ENCODE measurements around the gene NFATC2. TPM values are rescaled to one million over a fixed set of nuclear protein-coding genes. Genes with fewer than 3 reads are reported as not detected.

The NFATC2 gene
- total RNA-seq, 4 donors from 2014 or later = 5.7 to 36.4 (median 12.0) TPM

DNA sequence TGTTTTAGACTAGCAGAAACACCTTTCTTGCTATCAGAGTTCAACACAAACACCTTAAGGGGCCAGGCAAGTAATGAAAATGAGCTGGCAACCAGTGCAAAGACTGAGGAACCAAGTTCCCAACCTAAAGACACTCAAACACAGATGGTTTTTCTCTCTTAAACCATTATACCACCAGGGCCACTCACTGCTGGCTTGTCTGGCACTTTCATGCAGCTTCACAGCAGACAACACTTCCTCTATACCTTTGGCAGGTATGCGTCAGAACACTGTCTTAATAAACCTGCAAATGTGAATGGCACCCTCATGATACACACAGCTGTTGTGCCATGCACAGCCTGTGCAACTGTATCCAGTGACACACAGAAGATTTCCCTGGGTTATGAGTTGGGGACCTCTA lies 41.6 kb downstream of the NFATC2 start:
- DNase-seq = no peak
- intact Hi-C loops (cut with DNase I; ENCODE audit: low total_unique reads) = no loop called here
- Histone ChIP-seq H3K4me1 (no peaks in the 10 kb centered on the region), H3K27me3 (no peaks in the 10 kb centered on the region), H3K27ac (no peak overlapping the region), H3K9me3 (no peaks in the 10 kb centered on the region), H3K4me3 (no peak overlapping the region), H3K36me3 (no peaks in the 10 kb centered on the region)
- TF ChIP-seq, protein P1, sequence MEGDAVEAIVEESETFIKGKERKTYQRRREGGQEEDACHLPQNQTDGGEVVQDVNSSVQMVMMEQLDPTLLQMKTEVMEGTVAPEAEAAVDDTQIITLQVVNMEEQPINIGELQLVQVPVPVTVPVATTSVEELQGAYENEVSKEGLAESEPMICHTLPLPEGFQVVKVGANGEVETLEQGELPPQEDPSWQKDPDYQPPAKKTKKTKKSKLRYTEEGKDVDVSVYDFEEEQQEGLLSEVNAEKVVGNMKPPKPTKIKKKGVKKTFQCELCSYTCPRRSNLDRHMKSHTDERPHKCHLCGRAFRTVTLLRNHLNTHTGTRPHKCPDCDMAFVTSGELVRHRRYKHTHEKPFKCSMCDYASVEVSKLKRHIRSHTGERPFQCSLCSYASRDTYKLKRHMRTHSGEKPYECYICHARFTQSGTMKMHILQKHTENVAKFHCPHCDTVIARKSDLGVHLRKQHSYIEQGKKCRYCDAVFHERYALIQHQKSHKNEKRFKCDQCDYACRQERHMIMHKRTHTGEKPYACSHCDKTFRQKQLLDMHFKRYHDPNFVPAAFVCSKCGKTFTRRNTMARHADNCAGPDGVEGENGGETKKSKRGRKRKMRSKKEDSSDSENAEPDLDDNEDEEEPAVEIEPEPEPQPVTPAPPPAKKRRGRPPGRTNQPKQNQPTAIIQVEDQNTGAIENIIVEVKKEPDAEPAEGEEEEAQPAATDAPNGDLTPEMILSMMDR (IDR thresholded peaks at IDR 0.05) = no peak
- TF ChIP-seq POLR2A (IDR thresholded peaks at IDR 0.05) = no peak

DNA sequence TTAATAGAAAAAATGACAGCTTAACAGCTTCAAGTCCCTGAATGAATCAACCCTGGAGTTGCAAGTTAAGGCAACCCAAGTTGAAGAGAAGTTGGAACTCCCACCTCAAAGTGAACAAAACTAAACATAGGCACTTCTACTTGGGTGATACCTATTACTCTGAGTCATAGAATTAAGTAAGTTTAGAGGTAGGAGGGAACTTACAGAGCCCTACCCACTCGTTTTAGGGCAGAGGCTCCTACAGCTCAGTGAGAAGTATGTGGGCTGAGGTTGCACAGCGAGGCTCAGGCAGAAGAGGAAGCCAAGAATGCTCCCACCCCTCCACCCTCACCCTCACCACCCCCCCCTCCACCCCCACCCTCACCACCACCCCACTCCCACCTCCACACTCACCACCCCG lies 42.2 kb downstream of the NFATC2 start:
- Histone ChIP-seq H3K27me3 (no peaks in the 10 kb centered on the region), H3K4me1 (no peaks in the 10 kb centered on the region), H3K27ac (no peak overlapping the region), H3K4me3 (no peak overlapping the region), H3K9me3 (no peaks in the 10 kb centered on the region), H3K36me3 (no peaks in the 10 kb centered on the region)
- TF ChIP-seq, protein P1 (IDR thresholded peaks at IDR 0.05) = no peak
- no peak for TF ChIP-seq POLR2A (IDR thresholded peaks at IDR 0.05)
- no peak for DNase-seq
- intact Hi-C loops (cut with DNase I; ENCODE audit: low total_unique reads) = no loop called here

DNA sequence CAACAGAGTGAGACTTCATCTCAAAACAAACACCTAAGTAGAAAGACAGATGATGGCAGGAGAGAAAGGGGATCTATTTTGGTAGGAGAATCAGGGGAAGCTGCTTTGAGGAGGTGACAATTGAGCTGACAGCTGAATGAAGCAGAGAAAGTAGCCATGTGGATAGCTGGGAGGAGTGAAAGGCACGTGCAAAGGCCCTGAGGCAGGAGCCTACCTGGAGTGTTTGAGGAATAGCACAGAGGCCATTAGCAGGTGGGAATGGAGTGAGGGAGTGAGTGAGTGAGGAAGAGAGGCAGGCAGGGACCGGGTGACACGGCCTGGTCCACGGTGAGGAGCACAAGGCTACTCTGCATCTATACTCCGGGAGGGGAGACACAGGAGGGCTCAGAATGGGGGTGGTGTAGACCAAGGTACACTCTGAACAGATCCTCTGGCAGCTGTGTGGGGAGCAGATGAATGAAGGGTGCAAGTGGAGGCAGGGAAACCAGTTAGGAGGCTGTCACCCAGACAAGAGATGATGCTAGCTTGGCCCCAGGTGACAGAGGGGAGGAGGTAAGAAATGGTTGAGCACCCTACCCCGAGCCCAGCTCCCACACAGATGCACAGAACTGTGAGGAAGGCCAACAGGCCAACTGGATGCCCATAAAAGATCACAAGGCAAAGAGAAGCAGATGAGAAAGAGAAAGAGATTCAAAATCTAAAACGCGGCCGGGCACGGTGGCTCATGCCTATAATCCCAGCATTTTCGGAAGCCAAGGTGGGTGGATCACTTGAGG lies 43.6 kb downstream of the NFATC2 start:
- TF ChIP-seq POLR2A (IDR thresholded peaks at IDR 0.05) = no peak
- TF ChIP-seq, protein P1 (IDR thresholded peaks at IDR 0.05) = no peak
- H3K27ac ChIP-seq = no peak overlapping the region
- no peaks in the 10 kb centered on the region for H3K9me3 ChIP-seq
- DNase-seq = no peak
- no peaks in the 10 kb centered on the region for H3K36me3 ChIP-seq
- H3K27me3 ChIP-seq = no peaks in the 10 kb centered on the region
- intact Hi-C loops (cut with DNase I; ENCODE audit: low total_unique reads) = no loop called here
- H3K4me3 ChIP-seq = no peak overlapping the region
- H3K4me1 ChIP-seq = no peaks in the 10 kb centered on the region

DNA sequence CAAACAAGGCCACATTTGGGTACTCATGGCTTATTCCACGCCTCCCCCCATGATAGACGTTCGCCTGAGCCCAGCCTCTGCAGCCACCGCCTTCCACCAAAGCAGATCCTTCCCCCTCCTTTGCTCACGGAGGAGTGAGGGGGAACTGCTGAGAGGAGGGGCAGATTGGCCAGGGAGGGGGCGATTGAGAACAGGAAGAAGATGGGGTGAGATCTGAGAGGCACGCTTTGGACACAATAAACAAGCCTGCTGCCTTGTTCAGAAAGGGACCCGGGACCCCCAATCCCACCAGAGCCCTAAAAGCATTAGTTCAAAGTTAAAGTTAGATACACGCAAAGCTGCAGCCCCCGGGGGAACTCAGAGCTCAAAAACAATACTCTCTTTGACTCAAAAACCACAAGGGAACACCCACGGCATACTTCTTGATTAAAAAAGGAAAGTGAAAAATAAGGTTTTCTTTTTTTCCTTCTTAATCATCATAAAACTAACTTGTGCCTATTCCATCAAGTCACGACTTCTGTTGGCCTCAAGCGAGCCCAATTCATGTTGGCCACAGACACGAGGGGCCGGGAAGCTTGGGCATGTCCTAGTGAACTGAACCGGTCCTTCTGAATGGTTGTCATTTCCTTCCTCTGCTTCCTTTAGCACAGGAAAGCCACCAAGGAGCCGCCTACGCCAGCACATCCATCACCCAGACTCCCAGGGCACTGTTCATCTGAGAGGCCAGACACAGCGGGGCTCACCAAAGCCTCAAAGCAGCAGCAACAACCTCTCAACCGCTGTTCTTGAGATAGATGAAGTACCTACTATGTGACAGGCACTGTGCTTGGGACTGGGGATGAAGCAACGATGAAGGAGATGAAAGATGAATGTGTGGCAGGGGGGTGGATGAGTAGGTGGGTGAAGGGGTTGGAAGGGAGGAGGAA lies 44.7 kb downstream of the NFATC2 start:
- Histone ChIP-seq H3K27me3 (no peaks in the 10 kb centered on the region), H3K4me1 (no peaks in the 10 kb centered on the region), H3K36me3 (no peaks in the 10 kb centered on the region), H3K4me3 (no peak overlapping the region), H3K9me3 (no peaks in the 10 kb centered on the region), H3K27ac (no peak overlapping the region)
- intact Hi-C loops (cut with DNase I; ENCODE audit: low total_unique reads) = no loop called here
- TF ChIP-seq POLR2A (IDR thresholded peaks at IDR 0.05) = no peak
- TF ChIP-seq, protein P1 (IDR thresholded peaks at IDR 0.05) = no peak
- DNase-seq = peak in 1 of 2 donors; percentile 38

DNA sequence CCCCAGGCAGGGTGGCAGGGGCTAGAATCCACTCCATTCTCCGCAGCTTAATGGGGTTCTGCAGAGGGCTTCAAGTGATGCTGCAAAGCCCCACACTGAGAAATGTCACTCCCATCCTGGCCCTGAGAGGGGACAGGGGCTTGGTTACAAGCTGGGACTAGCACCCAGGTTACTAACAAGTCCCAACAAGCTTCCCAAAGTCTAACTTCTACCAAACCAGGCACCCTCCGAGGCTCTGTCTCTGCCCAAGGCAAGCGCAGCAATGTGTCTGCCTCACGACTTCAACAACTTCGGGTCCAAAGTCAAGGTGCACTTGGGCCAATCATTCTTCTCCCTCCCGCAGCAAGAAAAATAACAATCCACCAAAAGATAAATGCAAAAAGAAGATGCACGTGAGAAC lies 45.6 kb downstream of the NFATC2 start:
- TF ChIP-seq, protein P1 (IDR thresholded peaks at IDR 0.05) = no peak
- TF ChIP-seq POLR2A (IDR thresholded peaks at IDR 0.05) = no peak
- no peak for DNase-seq
- Histone ChIP-seq H3K4me3 (no peak overlapping the region), H3K27me3 (no peaks in the 10 kb centered on the region), H3K36me3 (no peaks in the 10 kb centered on the region), H3K9me3 (no peaks in the 10 kb centered on the region), H3K4me1 (peaks cover 0 to 5% of the 10 kb centered on the region in 2 donors), H3K27ac (no peak overlapping the region)
- intact Hi-C loops (cut with DNase I; ENCODE audit: low total_unique reads) = no loop called here

Measured in uterus (tissue), 4 donors.